GM12878 (cell line): Measurements from ENCODE around the gene GSPT2. TPM values are rescaled to one million over a fixed set of nuclear protein-coding genes. Genes with fewer than 3 reads are reported as not detected.

ENCODE experiments used
- ATAC-seq: fragments of 200-7000 bp; cut with Tn5 transposase; 3 replicates; pipeline ENCODE4 v1.9.1; 2020; ENCODE audit warnings: mild to moderate bottlenecking, moderate library complexity
- BruUV-seq: library from RNA; stranded (reverse); fragments of 400-500 nt; replicated peaks from 2 replicates; lab custom pipeline; 2021; lab: Mats Ljungman, UMichigan
- CTCF ChIA-PET: fragments of 300-600 bp; sonication (Branson Sonifier 250); formaldehyde crosslinking; extraction: SDS; loops from one replicate; lab custom pipeline; 2021; ENCODE audit warnings: inconsistent platforms; lab: Yijun Ruan, JAX
- POLR2A ChIA-PET: fragments of 350-600 bp; formaldehyde crosslinking; extraction: SDS; loops from one replicate; lab custom pipeline; 2021; ENCODE audit warnings: inconsistent platforms; lab: Charles Lee
- RAD21 ChIA-PET: fragments of 300-600 bp; sonication (Branson Sonifier 250); formaldehyde crosslinking; loops from one replicate; lab custom pipeline; 2023; ENCODE audit warnings: antibody characterized with exemption; ENCODE audit not compliant: unreplicated experiment; lab: Charles Lee
- SMC1A ChIA-PET: fragments of 300-600 bp; sonication (Branson Sonifier 250); formaldehyde crosslinking; loops from one replicate; lab custom pipeline; 2023; ENCODE audit not compliant: unreplicated experiment, uncharacterized antibody; lab: Charles Lee
- DNase-seq: peaks from one replicate; pipeline ENCODE4 v3.0.0-alpha.2; 2011; ENCODE audit warnings: low read depth, low spot score
- FAIRE-seq: peaks from 3 replicates; lab custom pipeline; 2011; peaks lifted over from hg19 to GRCh38; lab: Jason Lieb, UNC
- H2AFZ ChIP-seq: 2 replicates; pipeline ENCODE4 v1.6.0; 2011; ENCODE audit warnings: low read depth, low read length, control low read depth; ENCODE audit not compliant: control insufficient read depth
- H3K27ac ChIP-seq: 2 replicates; pipeline ENCODE4 v1.5.1; 2011; ENCODE audit warnings: control low read depth; ENCODE audit not compliant: control insufficient read depth, insufficient read depth
- H3K27me3 ChIP-seq, 2 experiments: replicated peaks in 1 of 2; 2 replicates each; pipeline versions ENCODE4 v1.6.0 to v1.6.1; 2011; ENCODE audit warnings: low read length in 1 of 2; ENCODE audit not compliant: control insufficient read depth in 2 of 2, insufficient read depth in 2 of 2
- H3K36me3 ChIP-seq, 2 experiments: 2 replicates each; pipeline ENCODE4 v1.5.1; 2011; ENCODE audit warnings: low read length in 1 of 2; ENCODE audit not compliant: control insufficient read depth in 2 of 2, insufficient read depth in 2 of 2
- H3K4me1 ChIP-seq: 2 replicates; pipeline ENCODE4 v1.6.1; 2011; ENCODE audit warnings: mild to moderate bottlenecking, low read length, moderate library complexity, mixed read lengths; ENCODE audit not compliant: control insufficient read depth, insufficient read depth
- H3K4me2 ChIP-seq: 2 replicates; pipeline ENCODE4 v1.6.0; 2011; ENCODE audit warnings: control low read depth; ENCODE audit not compliant: control insufficient read depth, insufficient read depth
- H3K4me3 ChIP-seq: fragments of 200-600 bp; sonication (generic); 2 replicates; pipeline ENCODE4 v1.5.1; 2016
- H3K79me2 ChIP-seq: 2 replicates; pipeline ENCODE4 v1.6.0; 2011; ENCODE audit warnings: low read length; ENCODE audit not compliant: control insufficient read depth, insufficient read depth
- H3K9ac ChIP-seq: 2 replicates; pipeline ENCODE4 v1.8.0; 2011; ENCODE audit warnings: low read length, control low read depth, mixed read lengths; ENCODE audit not compliant: control insufficient read depth, insufficient read depth
- H3K9me3 ChIP-seq: replicated peaks from 3 replicates; pipeline ENCODE4 v1.5.1; 2011; ENCODE audit warnings: mild to moderate bottlenecking, low read length; ENCODE audit not compliant: control insufficient read depth, insufficient read depth
- H4K20me1 ChIP-seq: 2 replicates; pipeline ENCODE4 v1.6.0; 2011; ENCODE audit not compliant: control insufficient read depth, insufficient read depth
- CHD1 ChIP-seq: IDR thresholded peaks from 2 replicates; pipeline ENCODE4 v1.6.1; 2012; ENCODE audit warnings: low read depth, low read length, improper control_type of control experiment
- EED ChIP-seq: sonication (generic); IDR thresholded peaks from 2 replicates; pipeline ENCODE4 v1.6.1; 2016; ENCODE audit warnings: antibody characterized with exemption, low read depth
- EGR1 ChIP-seq, 2 experiments: IDR thresholded peaks; 1 replicate in 1 of 2; 2 replicates in 1 of 2; pipeline ENCODE4 v1.6.1; 2011 to 2012; ENCODE audit warnings: low read depth in 2 of 2, low read length in 2 of 2, borderline replicate concordance in 1 of 2, mild to moderate bottlenecking in 1 of 2, moderate library complexity in 1 of 2
- HCFC1 ChIP-seq: fragments of 150-350 bp; IDR thresholded peaks from 2 replicates; pipeline ENCODE4 v1.6.1; 2014; ENCODE audit warnings: low read length
- MEF2B ChIP-seq: fragments of 450-650 bp; IDR thresholded peaks from 2 replicates; pipeline ENCODE4 v1.6.1; 2018; ENCODE audit warnings: mild to moderate bottlenecking, moderate library complexity; ENCODE audit not compliant: partially characterized antibody, poor library complexity, severe bottlenecking
- MYB ChIP-seq: fragments of 150-350 bp; IDR thresholded peaks from 2 replicates; pipeline ENCODE4 v1.6.1; 2014; ENCODE audit warnings: mild to moderate bottlenecking, low read depth, low read length, borderline replicate concordance
- PRDM15 ChIP-seq: fragments of 450-650 bp; formaldehyde crosslinking; IDR thresholded peaks from 2 replicates; pipeline ENCODE4 v1.4.0; 2020; ENCODE audit warnings: mild to moderate bottlenecking, moderate library complexity
- WGBS: methylation state at CpG from one replicate; pipeline ENCODE4 v1.1.6; 2016; ENCODE audit warnings: low lambda C conversion rate; ENCODE audit not compliant: insufficient replicate concordance, insufficient coverage; ENCODE audit errors: missing lambda C conversion rate; 5-methylcytosine and 5-hydroxymethylcytosine counted together
- in situ Hi-C: fragments of 300-500 bp; cut with MboI; formaldehyde crosslinking; loops from 9 replicates; pipeline ENCODE4 v1.14.3; 2018; ENCODE audit warnings: mixed read lengths
- intact Hi-C: fragments of 100-400 bp; cut with micrococcal nuclease; formaldehyde crosslinking; loops from one replicate; pipeline ENCODE4 v1.14.2; 2022; ENCODE audit not compliant: unreplicated experiment
- polyA plus RNA-seq, 11 experiments: library from polyadenylated mRNA; depleted of rRNA in 4 of 11; unstranded in 6 of 11; stranded (reverse) in 5 of 11; fragments of >200 nt; fragmentation: Nextera tagmentation in 4 of 11; fragmentation: Illumina TruSeq in 1 of 11; extraction: Ambion mirVana in 4 of 11; extraction: Trizol in 1 of 11; gene quantifications; 1 replicate in 1 of 11; 2 replicates in 10 of 11; pipeline versions ENCODE4 v1.2.1 to v1.2.3, GENCODE V29; 2011 to 2016; ENCODE audit warnings: inconsistent platforms in 2 of 11, missing spikeins in 2 of 11, low read depth in 1 of 11
- total RNA-seq, 4 experiments: library from RNA; depleted of rRNA in 3 of 4; stranded (reverse); fragments of >200 nt in 3 of 4; fragmentation: Illumina TruSeq in 1 of 4; extraction: Trizol in 1 of 4; gene quantifications; 2 replicates each; pipeline versions ENCODE4 v1.2.1 to v1.2.3, GENCODE V29; 2013 to 2021
- TF ChIP-seq, protein P1 (sequence below): IDR thresholded peaks from 2 replicates; pipeline ENCODE4 v1.6.1; 2011; ENCODE audit warnings: mild to moderate bottlenecking, low read depth, low read length, moderate library complexity; ENCODE audit not compliant: insufficient replicate concordance
- TF ChIP-seq, protein P2 (sequence below): fragments of 450-650 bp; IDR thresholded peaks from 2 replicates; pipeline ENCODE4 v1.6.1; 2016; ENCODE audit warnings: mild to moderate bottlenecking

Gene GSPT2
- total and polyA plus RNA-seq, 10 of the 15 experiments (the other 5 are each of a cell fraction or from before 2014, with no cell fraction given): 3.4 to 14.2 (median 9.3) TPM

DNA sequence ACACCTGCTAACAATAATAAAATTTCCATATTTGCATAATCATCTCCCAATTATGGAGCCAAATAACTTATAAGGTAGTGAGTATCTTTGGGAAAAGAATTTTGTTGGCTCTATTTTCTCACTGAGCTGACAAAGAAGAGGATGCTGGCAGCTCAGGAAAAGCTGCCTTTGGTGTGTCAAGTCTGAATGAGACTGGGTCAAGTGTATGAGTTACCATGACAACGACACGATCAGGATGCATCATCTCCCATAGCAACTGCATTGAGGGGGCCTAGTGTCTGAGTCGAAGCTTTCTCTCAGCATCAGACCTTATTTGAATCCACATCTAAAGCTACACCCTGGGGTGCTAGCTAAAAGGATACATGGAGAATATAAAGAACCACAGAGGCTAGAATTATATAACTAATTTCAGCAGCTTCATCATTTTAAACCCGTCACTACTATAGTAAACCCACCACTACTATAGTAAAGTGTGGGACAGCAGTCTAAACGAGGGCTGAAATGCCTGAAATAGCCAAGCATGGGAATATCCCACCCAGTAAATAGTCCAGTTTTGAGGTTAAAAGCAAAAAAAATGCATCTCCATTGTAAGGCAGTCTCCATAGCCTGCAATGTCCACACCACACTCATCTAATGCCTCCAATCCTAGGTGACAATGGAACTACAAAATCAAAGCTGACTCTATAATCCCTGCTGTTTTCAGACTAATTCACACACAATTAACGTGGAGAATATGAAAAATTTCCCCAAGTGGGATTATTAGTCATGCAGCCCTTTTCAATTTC, 16.0 kb downstream of the GSPT2 start:
- Histone ChIP-seq H3K36me3 (no peaks in the 10 kb centered on the region), H3K9ac (no peak overlapping the region), H3K9me3 (no peaks in the 10 kb centered on the region), H3K27ac (no peak overlapping the region), H4K20me1 (no peaks in the 10 kb centered on the region), H3K4me1 (no peaks in the 10 kb centered on the region), H3K79me2 (no peaks in the 10 kb centered on the region), H3K4me2 (no peak overlapping the region), H2AFZ (no peak overlapping the region), H3K4me3 (no peak overlapping the region), H3K27me3 (no peaks in the 10 kb centered on the region)
- ChIA-PET CTCF (no interaction called here), RAD21 (no interaction called here), POLR2A (no interaction called here), SMC1A (interaction anchor here (0.7 kb wide), 1 partner anchor 8 kb away, joined by 3 read pairs; no protein-coding TSS in a partner anchor)
- in situ Hi-C loops: no loop called here
- 14% methylated on average over 6 of the region's 6 CpGs for WGBS
- no TSS peak for BruUV-seq
- intact Hi-C loops: no loop called here
- TF ChIP-seq MYB: no peak
- no peak for TF ChIP-seq EED
- TF ChIP-seq, protein P1, sequence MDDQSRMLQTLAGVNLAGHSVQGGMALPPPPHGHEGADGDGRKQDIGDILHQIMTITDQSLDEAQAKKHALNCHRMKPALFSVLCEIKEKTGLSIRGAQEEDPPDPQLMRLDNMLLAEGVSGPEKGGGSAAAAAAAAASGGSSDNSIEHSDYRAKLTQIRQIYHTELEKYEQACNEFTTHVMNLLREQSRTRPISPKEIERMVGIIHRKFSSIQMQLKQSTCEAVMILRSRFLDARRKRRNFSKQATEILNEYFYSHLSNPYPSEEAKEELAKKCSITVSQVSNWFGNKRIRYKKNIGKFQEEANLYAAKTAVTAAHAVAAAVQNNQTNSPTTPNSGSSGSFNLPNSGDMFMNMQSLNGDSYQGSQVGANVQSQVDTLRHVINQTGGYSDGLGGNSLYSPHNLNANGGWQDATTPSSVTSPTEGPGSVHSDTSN: no peak
- no peak for TF ChIP-seq HCFC1
- no peak for TF ChIP-seq MEF2B
- ATAC-seq (no peak), FAIRE-seq (no peak), DNase-seq (no peak)

DNA sequence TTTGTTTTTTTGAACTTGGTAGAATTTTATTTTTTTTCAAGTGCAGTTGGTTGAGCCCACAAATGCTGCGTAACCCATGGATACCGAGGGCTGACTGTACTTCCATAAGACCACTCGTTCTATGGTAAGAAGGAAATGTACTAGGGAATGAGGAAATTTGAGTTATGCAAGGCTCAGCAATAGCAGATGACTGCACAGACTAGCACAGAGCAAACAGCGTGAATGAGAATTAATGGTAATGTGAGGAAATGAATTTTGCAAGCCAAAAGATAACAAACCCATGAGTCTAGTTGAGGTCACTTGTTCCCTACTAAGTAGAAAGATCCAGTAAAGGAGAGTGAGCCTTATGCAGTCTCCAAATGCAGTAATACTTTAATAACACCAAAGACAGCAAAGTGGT, 17.4 kb downstream of the GSPT2 start:
- H2AFZ ChIP-seq: no peak overlapping the region
- H3K4me2 ChIP-seq: no peak overlapping the region
- intact Hi-C loops (no loop called here), in situ Hi-C loops (no loop called here)
- DNase-seq: no peak
- no peaks in the 10 kb centered on the region for H3K27me3 ChIP-seq
- no peak overlapping the region for H3K4me3 ChIP-seq
- no peak overlapping the region for H3K27ac ChIP-seq
- SMC1A ChIA-PET: no interaction called here
- ATAC-seq: no peak
- no peak overlapping the region for H3K9ac ChIP-seq
- no peaks in the 10 kb centered on the region for H3K9me3 ChIP-seq
- POLR2A ChIA-PET: no interaction called here
- no peaks in the 10 kb centered on the region for H3K79me2 ChIP-seq
- RAD21 ChIA-PET: no interaction called here
- 47% methylated on average over 4 of the region's 4 CpGs for WGBS
- BruUV-seq: no TSS peak
- FAIRE-seq: no peak
- no peaks in the 10 kb centered on the region for H3K4me1 ChIP-seq
- no peaks in the 10 kb centered on the region for H3K36me3 ChIP-seq
- CTCF ChIA-PET: no interaction called here
- H4K20me1 ChIP-seq: no peaks in the 10 kb centered on the region
- no peak for TF ChIP-seq CHD1
- TF ChIP-seq PRDM15 (CRISPR knock-in tag): no peak
- TF ChIP-seq, protein P2, sequence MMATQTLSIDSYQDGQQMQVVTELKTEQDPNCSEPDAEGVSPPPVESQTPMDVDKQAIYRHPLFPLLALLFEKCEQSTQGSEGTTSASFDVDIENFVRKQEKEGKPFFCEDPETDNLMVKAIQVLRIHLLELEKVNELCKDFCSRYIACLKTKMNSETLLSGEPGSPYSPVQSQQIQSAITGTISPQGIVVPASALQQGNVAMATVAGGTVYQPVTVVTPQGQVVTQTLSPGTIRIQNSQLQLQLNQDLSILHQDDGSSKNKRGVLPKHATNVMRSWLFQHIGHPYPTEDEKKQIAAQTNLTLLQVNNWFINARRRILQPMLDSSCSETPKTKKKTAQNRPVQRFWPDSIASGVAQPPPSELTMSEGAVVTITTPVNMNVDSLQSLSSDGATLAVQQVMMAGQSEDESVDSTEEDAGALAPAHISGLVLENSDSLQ: no peak
- TF ChIP-seq EGR1 (IDR thresholded peaks at IDR 0.05; ENCODE audit: borderline replicate concordance in 1 of 2, low read depth in 2 of 2, low read length in 2 of 2): no peak
